ENCODE measurements around the gene AIFM3.

AIFM3 gene

DNA sequence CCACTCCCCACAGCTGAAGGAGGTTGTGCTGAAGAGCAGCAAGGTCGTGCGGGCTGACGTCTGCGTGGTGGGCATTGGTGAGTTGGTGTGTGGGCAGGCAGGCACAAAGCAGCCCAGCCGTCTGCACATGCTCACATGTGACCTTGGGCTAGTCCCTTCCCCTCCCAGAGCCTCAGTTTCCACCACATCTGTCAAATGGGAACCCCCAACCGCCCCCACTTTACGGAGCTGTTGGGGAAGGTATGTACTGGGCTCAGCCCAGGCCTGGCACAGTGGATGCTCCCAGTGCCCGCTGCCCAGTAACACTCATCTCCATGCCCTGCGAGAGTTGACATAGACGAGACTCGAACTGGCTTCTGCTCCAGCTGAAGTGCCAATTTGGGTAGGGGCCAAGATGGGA is 10.0 kb downstream of the AIFM3 start:
- TF ChIP-seq, protein P1, sequence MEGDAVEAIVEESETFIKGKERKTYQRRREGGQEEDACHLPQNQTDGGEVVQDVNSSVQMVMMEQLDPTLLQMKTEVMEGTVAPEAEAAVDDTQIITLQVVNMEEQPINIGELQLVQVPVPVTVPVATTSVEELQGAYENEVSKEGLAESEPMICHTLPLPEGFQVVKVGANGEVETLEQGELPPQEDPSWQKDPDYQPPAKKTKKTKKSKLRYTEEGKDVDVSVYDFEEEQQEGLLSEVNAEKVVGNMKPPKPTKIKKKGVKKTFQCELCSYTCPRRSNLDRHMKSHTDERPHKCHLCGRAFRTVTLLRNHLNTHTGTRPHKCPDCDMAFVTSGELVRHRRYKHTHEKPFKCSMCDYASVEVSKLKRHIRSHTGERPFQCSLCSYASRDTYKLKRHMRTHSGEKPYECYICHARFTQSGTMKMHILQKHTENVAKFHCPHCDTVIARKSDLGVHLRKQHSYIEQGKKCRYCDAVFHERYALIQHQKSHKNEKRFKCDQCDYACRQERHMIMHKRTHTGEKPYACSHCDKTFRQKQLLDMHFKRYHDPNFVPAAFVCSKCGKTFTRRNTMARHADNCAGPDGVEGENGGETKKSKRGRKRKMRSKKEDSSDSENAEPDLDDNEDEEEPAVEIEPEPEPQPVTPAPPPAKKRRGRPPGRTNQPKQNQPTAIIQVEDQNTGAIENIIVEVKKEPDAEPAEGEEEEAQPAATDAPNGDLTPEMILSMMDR (IDR thresholded peaks at IDR 0.05) = no peak
- no peak overlapping the region for H3K4me3 ChIP-seq (ENCODE audit: low read depth, low read length)
- peaks cover 6% of the 10 kb centered on the region for H3K4me1 ChIP-seq
- H3K27ac ChIP-seq = no peak overlapping the region
- no peaks in the 10 kb centered on the region for H3K27me3 ChIP-seq (ENCODE audit: control insufficient read depth, insufficient read depth, low read length)
- H3K9me3 ChIP-seq (ENCODE audit: control insufficient read depth, low read length) = no peaks in the 10 kb centered on the region
- no peaks in the 10 kb centered on the region for H3K36me3 ChIP-seq (ENCODE audit: control insufficient read depth, insufficient read depth, low read length)
- H3K9ac ChIP-seq = no peak overlapping the region
- peaks cover 4% of the 10 kb centered on the region for H3K79me2 ChIP-seq
- no peak overlapping the region for H2AFZ ChIP-seq
- H3K4me2 ChIP-seq (ENCODE audit: low read length) = no peak overlapping the region

DNA sequence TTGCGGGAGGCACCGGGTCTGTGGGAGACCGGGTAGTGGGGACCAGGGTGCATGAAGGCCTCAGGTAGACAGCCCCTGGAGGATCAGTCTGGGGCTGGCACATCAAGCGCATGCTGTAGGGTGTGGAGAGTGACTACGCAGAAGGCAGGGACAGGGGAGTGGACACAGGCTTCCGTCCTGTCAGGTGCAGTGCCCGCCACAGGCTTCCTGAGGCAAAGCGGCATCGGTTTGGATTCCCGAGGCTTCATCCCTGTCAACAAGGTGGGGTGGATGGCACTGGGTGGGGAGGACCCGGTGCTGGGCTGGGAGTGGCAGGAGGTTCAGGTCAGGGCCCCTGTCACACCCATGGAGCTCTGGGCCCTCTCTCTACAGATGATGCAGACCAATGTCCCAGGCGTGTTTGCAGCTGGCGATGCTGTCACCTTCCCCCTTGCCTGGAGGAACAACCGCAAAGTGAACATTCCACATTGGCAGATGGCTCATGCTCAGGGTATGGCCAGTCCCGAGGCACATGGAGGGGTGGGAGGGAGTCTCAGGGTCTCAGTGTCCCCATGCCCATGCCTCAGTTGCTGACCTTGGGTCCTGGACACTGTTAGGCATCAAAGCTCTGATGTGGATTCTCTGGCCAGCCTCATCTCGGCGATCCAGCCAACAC is 10.6 kb downstream of the AIFM3 start:
- H3K4me2 ChIP-seq (ENCODE audit: low read length) = no peak overlapping the region
- TF ChIP-seq, protein P1 (IDR thresholded peaks at IDR 0.05) = no peak
- H3K27me3 ChIP-seq (ENCODE audit: control insufficient read depth, insufficient read depth, low read length) = no peaks in the 10 kb centered on the region
- peaks cover 6% of the 10 kb centered on the region for H3K4me1 ChIP-seq
- no peak overlapping the region for H3K4me3 ChIP-seq (ENCODE audit: low read depth, low read length)
- H2AFZ ChIP-seq = no peak overlapping the region
- H3K36me3 ChIP-seq (ENCODE audit: control insufficient read depth, insufficient read depth, low read length) = no peaks in the 10 kb centered on the region
- peaks cover 4% of the 10 kb centered on the region for H3K79me2 ChIP-seq
- H3K27ac ChIP-seq = no peak overlapping the region
- no peak overlapping the region for H3K9ac ChIP-seq
- no peaks in the 10 kb centered on the region for H3K9me3 ChIP-seq (ENCODE audit: control insufficient read depth, low read length)

DNA sequence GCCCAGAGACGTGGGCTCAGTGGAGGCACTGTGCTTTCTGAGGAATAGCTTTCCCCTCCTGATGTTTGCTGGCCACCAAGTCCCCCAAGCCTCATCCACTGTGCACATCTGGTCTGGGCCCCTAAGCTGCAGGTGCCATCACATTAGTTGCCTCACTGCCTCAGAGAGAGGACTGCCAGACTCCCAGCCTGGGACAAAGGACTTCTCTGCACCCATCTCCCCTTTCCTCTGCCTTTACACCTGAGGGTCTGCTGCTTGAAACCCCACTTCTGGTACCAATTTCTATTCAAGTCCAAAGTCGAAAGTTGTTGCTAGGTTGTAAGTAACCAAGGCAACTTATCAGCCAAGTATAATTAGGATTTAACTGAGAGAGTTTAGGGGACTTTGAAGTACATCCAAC is 11.4 kb downstream of the AIFM3 start:
- Histone ChIP-seq H3K79me2 (peaks cover 4% of the 10 kb centered on the region), H3K9me3 (ENCODE audit: control insufficient read depth, low read length) (no peaks in the 10 kb centered on the region), H3K36me3 (ENCODE audit: control insufficient read depth, insufficient read depth, low read length) (no peaks in the 10 kb centered on the region), H2AFZ (no peak overlapping the region), H3K9ac (no peak overlapping the region), H3K4me1 (peaks cover 6% of the 10 kb centered on the region), H3K27me3 (ENCODE audit: control insufficient read depth, insufficient read depth, low read length) (no peaks in the 10 kb centered on the region), H3K27ac (no peak overlapping the region), H3K4me2 (ENCODE audit: low read length) (no peak overlapping the region), H3K4me3 (ENCODE audit: low read depth, low read length) (no peak overlapping the region)
- TF ChIP-seq, protein P1 (IDR thresholded peaks at IDR 0.05) = no peak

DNA sequence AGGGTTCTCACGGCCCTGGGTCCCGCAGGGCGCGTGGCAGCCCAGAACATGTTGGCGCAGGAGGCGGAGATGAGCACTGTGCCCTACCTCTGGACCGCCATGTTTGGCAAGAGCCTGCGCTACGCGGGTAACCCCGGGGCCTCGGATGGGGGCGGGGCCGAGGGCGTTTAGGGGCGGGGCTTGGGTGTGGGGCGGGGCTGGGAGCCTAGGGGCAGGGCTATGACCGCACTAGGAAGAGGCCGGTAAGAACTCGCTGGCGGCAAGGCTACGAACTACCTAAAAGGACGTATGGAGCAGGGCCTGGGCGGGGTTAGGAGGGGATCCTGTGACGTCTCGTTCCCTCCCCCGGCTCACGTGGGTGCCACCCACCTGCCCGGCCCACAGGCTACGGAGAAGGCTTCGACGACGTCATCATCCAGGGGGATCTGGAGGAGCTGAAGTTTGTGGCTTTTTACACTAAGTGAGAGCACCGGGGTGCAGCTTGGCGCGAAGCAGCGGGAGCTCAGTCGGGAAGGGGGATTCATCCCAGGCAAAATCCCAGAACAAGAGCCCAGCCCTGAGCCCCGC is 12.3 kb downstream of the AIFM3 start:
- TF ChIP-seq, protein P1 (IDR thresholded peaks at IDR 0.05) = no peak
- Histone ChIP-seq H2AFZ (no peak overlapping the region), H3K27ac (no peak overlapping the region), H3K27me3 (ENCODE audit: control insufficient read depth, insufficient read depth, low read length) (no peaks in the 10 kb centered on the region), H3K4me1 (peaks cover 6% of the 10 kb centered on the region), H3K36me3 (ENCODE audit: control insufficient read depth, insufficient read depth, low read length) (no peaks in the 10 kb centered on the region), H3K4me3 (ENCODE audit: low read depth, low read length) (no peak overlapping the region), H3K79me2 (peaks cover 4% of the 10 kb centered on the region), H3K9ac (no peak overlapping the region), H3K9me3 (ENCODE audit: control insufficient read depth, low read length) (no peaks in the 10 kb centered on the region), H3K4me2 (ENCODE audit: low read length) (no peak overlapping the region)

DNA sequence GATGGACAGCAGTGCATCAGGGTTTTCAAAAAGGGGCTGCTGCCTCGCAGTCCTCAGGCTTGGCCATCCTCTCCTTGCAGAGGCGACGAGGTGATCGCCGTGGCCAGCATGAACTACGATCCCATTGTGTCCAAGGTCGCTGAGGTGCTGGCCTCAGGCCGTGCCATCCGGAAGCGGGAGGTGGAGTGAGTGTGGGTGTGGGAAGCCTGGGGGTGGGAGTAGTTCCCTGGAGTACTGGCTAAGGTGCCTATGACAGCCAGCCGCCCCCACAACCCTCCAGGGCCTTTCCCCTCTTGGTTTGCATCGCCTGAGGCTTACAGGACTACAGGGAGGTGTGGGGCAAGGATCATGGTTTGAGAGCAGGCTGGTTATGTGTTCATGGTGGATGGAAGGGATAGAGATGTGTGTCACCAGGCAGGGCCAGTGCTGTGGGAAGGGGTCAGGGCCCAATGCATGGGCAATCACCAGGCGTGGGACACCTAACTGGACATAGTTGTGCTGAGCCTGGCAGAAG is 12.9 kb downstream of the AIFM3 start:
- H3K4me1 ChIP-seq = peaks cover 6% of the 10 kb centered on the region
- H2AFZ ChIP-seq = no peak overlapping the region
- H3K36me3 ChIP-seq (ENCODE audit: control insufficient read depth, insufficient read depth, low read length) = no peaks in the 10 kb centered on the region
- peak overlapping the region; percentile 9 for H3K4me2 ChIP-seq (ENCODE audit: low read length)
- peaks cover 4% of the 10 kb centered on the region for H3K79me2 ChIP-seq
- TF ChIP-seq, protein P1 (IDR thresholded peaks at IDR 0.05) = no peak
- H3K27ac ChIP-seq = no peak overlapping the region
- H3K9me3 ChIP-seq (ENCODE audit: control insufficient read depth, low read length) = no peaks in the 10 kb centered on the region
- no peaks in the 10 kb centered on the region for H3K27me3 ChIP-seq (ENCODE audit: control insufficient read depth, insufficient read depth, low read length)
- H3K9ac ChIP-seq = no peak overlapping the region
- H3K4me3 ChIP-seq (ENCODE audit: low read depth, low read length) = no peak overlapping the region
